ENCODE measurements around the gene INPP5E. TPM values are rescaled to one million over a fixed set of nuclear protein-coding genes. Genes with fewer than 3 reads are reported as not detected.

INPP5E gene
- total and polyA plus RNA-seq, 2 experiments from 2014 or later = 5.8 to 13.4 TPM

GRCh38 chr9:136381311-136381710 is 58.3 kb downstream of the INPP5E start (continued):
- TF ChIP-seq, protein P1, sequence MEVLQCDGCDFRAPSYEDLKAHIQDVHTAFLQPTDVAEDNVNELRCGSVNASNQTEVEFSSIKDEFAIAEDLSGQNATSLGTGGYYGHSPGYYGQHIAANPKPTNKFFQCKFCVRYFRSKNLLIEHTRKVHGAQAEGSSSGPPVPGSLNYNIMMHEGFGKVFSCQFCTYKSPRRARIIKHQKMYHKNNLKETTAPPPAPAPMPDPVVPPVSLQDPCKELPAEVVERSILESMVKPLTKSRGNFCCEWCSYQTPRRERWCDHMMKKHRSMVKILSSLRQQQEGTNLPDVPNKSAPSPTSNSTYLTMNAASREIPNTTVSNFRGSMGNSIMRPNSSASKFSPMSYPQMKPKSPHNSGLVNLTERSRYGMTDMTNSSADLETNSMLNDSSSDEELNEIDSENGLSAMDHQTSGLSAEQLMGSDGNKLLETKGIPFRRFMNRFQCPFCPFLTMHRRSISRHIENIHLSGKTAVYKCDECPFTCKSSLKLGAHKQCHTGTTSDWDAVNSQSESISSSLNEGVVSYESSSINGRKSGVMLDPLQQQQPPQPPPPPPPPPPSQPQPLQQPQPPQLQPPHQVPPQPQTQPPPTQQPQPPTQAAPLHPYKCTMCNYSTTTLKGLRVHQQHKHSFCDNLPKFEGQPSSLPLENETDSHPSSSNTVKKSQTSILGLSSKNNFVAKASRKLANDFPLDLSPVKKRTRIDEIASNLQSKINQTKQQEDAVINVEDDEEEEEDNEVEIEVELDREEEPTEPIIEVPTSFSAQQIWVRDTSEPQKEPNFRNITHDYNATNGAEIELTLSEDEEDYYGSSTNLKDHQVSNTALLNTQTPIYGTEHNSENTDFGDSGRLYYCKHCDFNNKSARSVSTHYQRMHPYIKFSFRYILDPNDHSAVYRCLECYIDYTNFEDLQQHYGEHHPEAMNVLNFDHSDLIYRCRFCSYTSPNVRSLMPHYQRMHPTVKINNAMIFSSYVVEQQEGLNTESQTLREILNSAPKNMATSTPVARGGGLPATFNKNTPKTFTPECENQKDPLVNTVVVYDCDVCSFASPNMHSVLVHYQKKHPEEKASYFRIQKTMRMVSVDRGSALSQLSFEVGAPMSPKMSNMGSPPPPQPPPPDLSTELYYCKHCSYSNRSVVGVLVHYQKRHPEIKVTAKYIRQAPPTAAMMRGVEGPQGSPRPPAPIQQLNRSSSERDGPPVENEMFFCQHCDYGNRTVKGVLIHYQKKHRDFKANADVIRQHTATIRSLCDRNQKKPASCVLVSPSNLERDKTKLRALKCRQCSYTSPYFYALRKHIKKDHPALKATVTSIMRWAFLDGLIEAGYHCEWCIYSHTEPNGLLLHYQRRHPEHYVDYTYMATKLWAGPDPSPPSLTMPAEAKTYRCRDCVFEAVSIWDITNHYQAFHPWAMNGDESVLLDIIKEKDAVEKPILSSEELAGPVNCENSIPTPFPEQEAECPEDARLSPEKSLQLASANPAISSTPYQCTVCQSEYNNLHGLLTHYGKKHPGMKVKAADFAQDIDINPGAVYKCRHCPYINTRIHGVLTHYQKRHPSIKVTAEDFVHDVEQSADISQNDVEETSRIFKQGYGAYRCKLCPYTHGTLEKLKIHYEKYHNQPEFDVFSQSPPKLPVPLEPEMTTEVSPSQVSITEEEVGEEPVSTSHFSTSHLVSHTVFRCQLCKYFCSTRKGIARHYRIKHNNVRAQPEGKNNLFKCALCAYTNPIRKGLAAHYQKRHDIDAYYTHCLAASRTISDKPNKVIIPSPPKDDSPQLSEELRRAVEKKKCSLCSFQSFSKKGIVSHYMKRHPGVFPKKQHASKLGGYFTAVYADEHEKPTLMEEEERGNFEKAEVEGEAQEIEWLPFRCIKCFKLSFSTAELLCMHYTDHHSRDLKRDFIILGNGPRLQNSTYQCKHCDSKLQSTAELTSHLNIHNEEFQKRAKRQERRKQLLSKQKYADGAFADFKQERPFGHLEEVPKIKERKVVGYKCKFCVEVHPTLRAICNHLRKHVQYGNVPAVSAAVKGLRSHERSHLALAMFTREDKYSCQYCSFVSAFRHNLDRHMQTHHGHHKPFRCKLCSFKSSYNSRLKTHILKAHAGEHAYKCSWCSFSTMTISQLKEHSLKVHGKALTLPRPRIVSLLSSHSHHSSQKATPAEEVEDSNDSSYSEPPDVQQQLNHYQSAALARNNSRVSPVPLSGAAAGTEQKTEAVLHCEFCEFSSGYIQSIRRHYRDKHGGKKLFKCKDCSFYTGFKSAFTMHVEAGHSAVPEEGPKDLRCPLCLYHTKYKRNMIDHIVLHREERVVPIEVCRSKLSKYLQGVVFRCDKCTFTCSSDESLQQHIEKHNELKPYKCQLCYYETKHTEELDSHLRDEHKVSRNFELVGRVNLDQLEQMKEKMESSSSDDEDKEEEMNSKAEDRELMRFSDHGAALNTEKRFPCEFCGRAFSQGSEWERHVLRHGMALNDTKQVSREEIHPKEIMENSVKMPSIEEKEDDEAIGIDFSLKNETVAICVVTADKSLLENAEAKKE (CRISPR knock-in tag; IDR thresholded peaks at IDR 0.05) = no peak

DNA sequence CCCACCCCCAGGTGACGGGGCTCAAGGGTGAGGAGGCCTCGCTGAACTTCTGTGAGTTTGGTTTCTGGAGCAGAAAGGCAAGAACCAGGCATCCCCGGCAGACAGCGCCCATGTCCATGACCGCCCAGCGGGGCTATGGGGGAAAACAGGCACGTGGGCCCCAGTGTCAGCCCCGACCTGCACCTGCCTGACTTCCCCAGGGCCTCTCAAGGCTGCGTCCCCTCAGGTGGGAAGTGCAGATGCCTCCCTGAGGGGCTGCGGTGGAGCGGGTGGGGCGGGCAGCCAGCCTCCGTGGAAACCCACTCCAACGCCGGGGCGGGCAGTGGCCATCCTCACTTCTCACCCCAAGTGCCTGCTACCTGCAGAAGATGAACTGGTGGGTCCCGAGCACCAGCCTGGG is 59.3 kb downstream of the INPP5E start:
- Histone ChIP-seq H3K36me3 (ENCODE audit: insufficient read depth) (peaks cover 10% of the 10 kb centered on the region; the same call in 1 of the 2 replicates), H3K4me1 (ENCODE audit: insufficient read depth) (no peaks in the 10 kb centered on the region), H3K4me2 (no peak overlapping the region), H3K4me3 (no peak overlapping the region), H3K79me2 (replicated peaks; ENCODE audit: insufficient read depth) (no peaks in the 10 kb centered on the region), H4K20me1 (replicated peaks; ENCODE audit: insufficient read depth) (peaks cover 6% of the 10 kb centered on the region; the same call in 1 of the 2 replicates), H3F3A (replicated peaks; ENCODE audit: low read depth) (0 out of 2 replicates have a peak, but pooled peaks cover 3% of the 10 kb centered on the region), H3K27ac (ENCODE audit: low read depth) (no peak overlapping the region), H3K27me3 (ENCODE audit: insufficient read depth) (no peaks in the 10 kb centered on the region), H3K9me2 (ENCODE audit: insufficient read depth) (no peaks in the 10 kb centered on the region), H2AFZ (no peak overlapping the region)
- no peaks in the 10 kb centered on the region for H3K27me3 Mint-ChIP-seq (ENCODE audit: insufficient read depth, low read depth, poor library complexity)
- DNase-seq (ENCODE audit: low spot score) = no peak
- H3K36me3 Mint-ChIP-seq (ENCODE audit: low read depth) = peaks cover 30% of the 10 kb centered on the region; the same call in 2 of the 3 replicates
- H3K4me3 Mint-ChIP-seq = no peak overlapping the region
- no peak overlapping the region for H3K27ac Mint-ChIP-seq
- no peaks in the 10 kb centered on the region for H3K4me1 Mint-ChIP-seq
- no peak for ATAC-seq
- no peaks in the 10 kb centered on the region for H3K9me3 Mint-ChIP-seq
- TF ChIP-seq STAT1 (IDR thresholded peaks at IDR 0.05; ENCODE audit: unreplicated experiment) (no peak), POLR2AphosphoS5 (IDR thresholded peaks at IDR 0.05; ENCODE audit: low read depth) (no peak), EZH2 (IDR thresholded peaks at IDR 0.05; ENCODE audit: low read depth, unreplicated experiment) (no peak), CTCF (conservative IDR thresholded peaks at IDR 0.05; ENCODE audit: low read depth in 2 of 2) (no peak), ZNF331 (CRISPR knock-in tag; IDR thresholded peaks at IDR 0.05; ENCODE audit: low read depth) (no peak), CREB1 (CRISPR knock-in tag; IDR thresholded peaks at IDR 0.05; ENCODE audit: low read depth) (no peak), JUNB (IDR thresholded peaks at IDR 0.05; ENCODE audit: unreplicated experiment) (no peak)
- TF ChIP-seq, protein P1 (CRISPR knock-in tag; IDR thresholded peaks at IDR 0.05) = no peak
